ENCODE results near the gene MEG3. TPM values are rescaled to one million over a fixed set of nuclear protein-coding genes. Genes with fewer than 3 reads are reported as not detected.

MEG3 gene
- total and polyA plus RNA-seq, 2 of the 8 experiments (the other 6 are each of a cell fraction or from before 2014, with no cell fraction given), result 0.17 to 1.1 TPM

DNA sequence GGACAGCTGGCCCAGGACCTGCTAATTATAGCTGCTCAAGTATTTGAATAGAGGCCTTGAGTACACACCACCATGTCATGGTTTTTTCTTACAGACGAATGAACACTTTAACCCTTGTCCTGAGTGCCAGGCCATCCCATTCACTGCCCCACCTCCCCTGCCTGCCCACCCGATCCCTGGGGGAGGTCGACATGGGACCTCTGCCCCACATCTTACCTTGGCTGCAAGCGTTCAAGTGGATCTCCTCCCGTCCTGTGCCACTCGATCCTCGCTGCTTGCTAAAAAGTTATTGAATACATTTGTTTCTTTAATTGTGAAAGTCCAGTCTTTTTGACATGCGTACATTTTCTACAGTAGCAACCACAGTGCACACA, 67.3 kb downstream of the MEG3 start (continued):
- TF ChIP-seq RNF2 (IDR thresholded peaks at IDR 0.05; ENCODE audit: borderline replicate concordance, low read depth, low read length, missing control alignments, poor library complexity, severe bottlenecking) (no peak), SP2 (IDR thresholded peaks at IDR 0.05; ENCODE audit: low read length) (no peak), HDAC6 (IDR thresholded peaks at IDR 0.05; ENCODE audit: low read depth, low read length) (no peak), SP1 (IDR thresholded peaks at IDR 0.05; ENCODE audit: low read depth, low read length) (no peak)
- TF ChIP-seq, protein P1, sequence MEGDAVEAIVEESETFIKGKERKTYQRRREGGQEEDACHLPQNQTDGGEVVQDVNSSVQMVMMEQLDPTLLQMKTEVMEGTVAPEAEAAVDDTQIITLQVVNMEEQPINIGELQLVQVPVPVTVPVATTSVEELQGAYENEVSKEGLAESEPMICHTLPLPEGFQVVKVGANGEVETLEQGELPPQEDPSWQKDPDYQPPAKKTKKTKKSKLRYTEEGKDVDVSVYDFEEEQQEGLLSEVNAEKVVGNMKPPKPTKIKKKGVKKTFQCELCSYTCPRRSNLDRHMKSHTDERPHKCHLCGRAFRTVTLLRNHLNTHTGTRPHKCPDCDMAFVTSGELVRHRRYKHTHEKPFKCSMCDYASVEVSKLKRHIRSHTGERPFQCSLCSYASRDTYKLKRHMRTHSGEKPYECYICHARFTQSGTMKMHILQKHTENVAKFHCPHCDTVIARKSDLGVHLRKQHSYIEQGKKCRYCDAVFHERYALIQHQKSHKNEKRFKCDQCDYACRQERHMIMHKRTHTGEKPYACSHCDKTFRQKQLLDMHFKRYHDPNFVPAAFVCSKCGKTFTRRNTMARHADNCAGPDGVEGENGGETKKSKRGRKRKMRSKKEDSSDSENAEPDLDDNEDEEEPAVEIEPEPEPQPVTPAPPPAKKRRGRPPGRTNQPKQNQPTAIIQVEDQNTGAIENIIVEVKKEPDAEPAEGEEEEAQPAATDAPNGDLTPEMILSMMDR (IDR thresholded peaks at IDR 0.05; ENCODE audit: control extremely low read depth in 1 of 3, insufficient read depth in 1 of 3, low read depth in 1 of 3, low read length in 3 of 3), result no peak

All from H1 (cell line).